Neuronal stem cell (in vitro differentiated cells): Measurements from ENCODE around the gene RBMS3.

Experiments
- DNase-seq: peaks from one replicate; pipeline ENCODE4 v3.0.0-alpha.2; 2013; ENCODE audit warnings: low spot score
- H2AFZ ChIP-seq: one replicate; pipeline ENCODE4 v1.6.1; 2013; ENCODE audit warnings: mild to moderate bottlenecking, low read length, inconsistent platforms
- H2AK5ac ChIP-seq: 2 replicates; pipeline ENCODE4 v1.6.1; 2013; ENCODE audit warnings: low read depth, mild to moderate bottlenecking, inconsistent platforms, low read length, moderate library complexity, mixed read lengths
- H2BK120ac ChIP-seq: 2 replicates; pipeline ENCODE4 v1.6.1; 2013; ENCODE audit warnings: low read depth, mild to moderate bottlenecking, inconsistent platforms, low read length, moderate library complexity, mixed read lengths
- H2BK12ac ChIP-seq: one replicate; pipeline ENCODE4 v1.6.1; 2013; ENCODE audit warnings: low read length, inconsistent platforms
- H2BK15ac ChIP-seq: 2 replicates; pipeline ENCODE4 v1.6.1; 2013; ENCODE audit warnings: mild to moderate bottlenecking, low read length, inconsistent platforms, mixed read lengths
- H2BK5ac ChIP-seq: one replicate; pipeline ENCODE4 v1.6.1; 2013; ENCODE audit warnings: inconsistent platforms, mild to moderate bottlenecking, low read length, moderate library complexity
- H3K14ac ChIP-seq: one replicate; pipeline ENCODE4 v1.6.1; 2013; ENCODE audit warnings: low read length, inconsistent platforms
- H3K18ac ChIP-seq: 2 replicates; pipeline ENCODE4 v1.6.1; 2013; ENCODE audit warnings: low read length, inconsistent platforms
- H3K23ac ChIP-seq: 2 replicates; pipeline ENCODE4 v1.6.1; 2013; ENCODE audit warnings: low read depth, mild to moderate bottlenecking, mixed read lengths, low read length, inconsistent platforms; ENCODE audit not compliant: poor library complexity
- H3K27ac ChIP-seq: replicated peaks from 3 replicates; pipeline ENCODE4 v1.5.1; 2013; ENCODE audit warnings: low read length, inconsistent platforms
- H3K27me3 ChIP-seq, 3 experiments: 2 replicates each; pipeline ENCODE4 v1.6.1; 2013; ENCODE audit warnings: low read length in 3 of 3, mild to moderate bottlenecking in 2 of 3, inconsistent platforms in 1 of 3, low read depth in 1 of 3, mixed read lengths in 1 of 3, moderate library complexity in 1 of 3; ENCODE audit not compliant: control insufficient read depth in 3 of 3, insufficient read depth in 3 of 3
- H3K36me3 ChIP-seq, 2 donors: replicated peaks in 1 of 2; 2 replicates each; pipeline ENCODE4 v1.6.1; 2013; ENCODE audit warnings: low read length in 2 of 2; ENCODE audit not compliant: control insufficient read depth in 2 of 2, insufficient read depth in 2 of 2
- H3K4ac ChIP-seq: 2 replicates; pipeline ENCODE4 v1.6.1; 2013; ENCODE audit warnings: inconsistent platforms, mild to moderate bottlenecking, low read length, moderate library complexity
- H3K4me1 ChIP-seq, 2 donors: 1 replicate in 1 of 2; 2 replicates in 1 of 2; pipeline ENCODE4 v1.6.1; 2013; ENCODE audit warnings: low read length in 2 of 2, low read depth in 1 of 2; ENCODE audit not compliant: control insufficient read depth in 2 of 2, insufficient read depth in 1 of 2
- H3K4me2 ChIP-seq: one replicate; pipeline ENCODE4 v1.6.1; 2013; ENCODE audit warnings: mild to moderate bottlenecking, low read length, inconsistent platforms; ENCODE audit not compliant: insufficient read depth, poor library complexity, severe bottlenecking
- H3K4me3 ChIP-seq, 2 donors: 2 replicates each; pipeline ENCODE4 v1.5.1; 2013; ENCODE audit warnings: low read length in 2 of 2, mild to moderate bottlenecking in 2 of 2, inconsistent platforms in 1 of 2, moderate library complexity in 1 of 2
- H3K79me1 ChIP-seq: one replicate; pipeline ENCODE4 v1.6.1; 2013; ENCODE audit warnings: low read depth, mild to moderate bottlenecking, inconsistent platforms, low read length, moderate library complexity
- H3K9ac ChIP-seq: one replicate; pipeline ENCODE4 v1.6.1; 2013; ENCODE audit warnings: mild to moderate bottlenecking, low read depth, low read length, inconsistent platforms; ENCODE audit not compliant: poor library complexity
- H3K9me3 ChIP-seq, 2 donors: replicated peaks in 1 of 2; 2 replicates each; pipeline versions ENCODE3 to v1.6.1; 2013; ENCODE audit warnings: low read length in 2 of 2, mild to moderate bottlenecking in 2 of 2, inconsistent platforms in 1 of 2, low read depth in 1 of 2, mixed read lengths in 1 of 2, moderate library complexity in 1 of 2; ENCODE audit not compliant: control insufficient read depth in 2 of 2, insufficient read depth in 1 of 2
- H4K8ac ChIP-seq: one replicate; pipeline ENCODE4 v1.6.1; 2013; ENCODE audit warnings: low read depth, mild to moderate bottlenecking, inconsistent platforms, low read length, moderate library complexity
- H4K91ac ChIP-seq: one replicate; pipeline ENCODE4 v1.6.1; 2013; ENCODE audit warnings: low read length, low read depth, mild to moderate bottlenecking, inconsistent platforms; ENCODE audit not compliant: poor library complexity
- WGBS, 2 donors: extraction: QIAGEN DNeasy Blood & Tissue Kit; methylation state at CpG; one replicate each; pipeline ENCODE4 v1.1.7; 2013; ENCODE audit warnings: missing lambda C conversion rate in 2 of 2, mixed read lengths in 1 of 2; ENCODE audit not compliant: insufficient read length in 2 of 2, insufficient replicate concordance in 1 of 2; ENCODE audit errors: extremely low coverage in 2 of 2; 5-methylcytosine and 5-hydroxymethylcytosine counted together

The RBMS3 gene

DNA sequence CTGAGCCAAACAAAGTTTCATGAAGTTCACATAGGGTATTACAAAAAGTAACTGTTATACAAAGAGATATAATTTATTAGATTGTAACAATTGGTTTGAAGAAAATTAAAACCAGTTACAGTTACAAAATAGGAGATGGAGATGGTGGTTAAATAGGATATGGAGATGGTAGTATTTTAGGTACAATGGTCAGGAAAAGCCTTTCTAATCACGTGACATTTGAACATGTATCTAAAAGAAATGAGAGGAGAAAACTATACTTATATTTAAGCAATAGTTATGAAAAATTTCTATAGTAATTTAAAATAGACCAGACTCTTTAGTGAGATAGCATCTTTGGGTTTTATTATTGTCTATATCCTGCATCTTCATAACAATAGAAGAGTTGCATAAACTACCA lies 312.9 kb downstream of the RBMS3 start:
- Histone ChIP-seq H3K9ac (no peak overlapping the region), H3K23ac (no peak overlapping the region), H2AFZ (no peak overlapping the region), H2AK5ac (no peak overlapping the region), H3K4ac (no peak overlapping the region), H3K18ac (no peak overlapping the region), H3K9me3 (no peaks in the 10 kb centered on the region), H3K4me2 (no peak overlapping the region), H3K4me3 (no peak overlapping the region), H3K27me3 (no peaks in the 10 kb centered on the region), H3K14ac (no peak overlapping the region), H2BK15ac (no peak overlapping the region), H3K4me1 (no peaks in the 10 kb centered on the region), H4K91ac (no peak overlapping the region), H2BK5ac (no peak overlapping the region), H3K36me3 (no peaks in the 10 kb centered on the region), H3K27ac (no peak overlapping the region), H2BK12ac (no peak overlapping the region), H4K8ac (no peak overlapping the region), H2BK120ac (no peak overlapping the region), H3K79me1 (no peaks in the 10 kb centered on the region)
- no CpG with 5 or more reads among the region's 1 CpG for WGBS, 2 donors
- DNase-seq, result no peak

DNA sequence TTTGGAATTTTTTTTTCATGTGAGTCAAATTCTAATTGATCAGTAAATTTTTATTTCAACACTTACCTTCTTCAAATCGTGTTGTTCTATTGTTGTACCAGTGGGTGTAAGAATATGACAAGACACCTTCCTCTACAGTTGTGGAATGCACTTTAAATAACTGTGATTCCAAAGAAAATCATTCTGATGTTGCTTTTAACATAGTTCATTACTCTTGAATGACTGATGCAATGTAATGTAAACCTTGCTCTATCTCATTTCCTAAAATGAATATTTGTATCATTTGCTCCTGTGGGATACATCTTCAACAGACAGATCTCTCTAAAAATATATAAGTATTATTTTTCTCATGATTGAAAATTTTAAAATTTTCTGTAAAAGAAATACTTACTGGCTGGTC lies 313.4 kb downstream of the RBMS3 start:
- Histone ChIP-seq H4K91ac (no peak overlapping the region), H4K8ac (no peak overlapping the region), H3K9ac (no peak overlapping the region), H3K14ac (no peak overlapping the region), H3K27me3 (no peaks in the 10 kb centered on the region), H3K36me3 (no peaks in the 10 kb centered on the region), H3K4me2 (no peak overlapping the region), H3K4me3 (no peak overlapping the region), H3K27ac (no peak overlapping the region), H3K79me1 (no peaks in the 10 kb centered on the region), H3K23ac (no peak overlapping the region), H3K9me3 (no peaks in the 10 kb centered on the region), H3K4ac (no peak overlapping the region), H2BK15ac (no peak overlapping the region), H2BK120ac (no peak overlapping the region), H2BK5ac (no peak overlapping the region), H2AFZ (no peak overlapping the region), H3K4me1 (no peaks in the 10 kb centered on the region), H2BK12ac (no peak overlapping the region), H3K18ac (no peak overlapping the region), H2AK5ac (no peak overlapping the region)
- DNase-seq, result no peak
- no CpG with 5 or more reads among the region's 1 CpG for WGBS, 2 donors

DNA sequence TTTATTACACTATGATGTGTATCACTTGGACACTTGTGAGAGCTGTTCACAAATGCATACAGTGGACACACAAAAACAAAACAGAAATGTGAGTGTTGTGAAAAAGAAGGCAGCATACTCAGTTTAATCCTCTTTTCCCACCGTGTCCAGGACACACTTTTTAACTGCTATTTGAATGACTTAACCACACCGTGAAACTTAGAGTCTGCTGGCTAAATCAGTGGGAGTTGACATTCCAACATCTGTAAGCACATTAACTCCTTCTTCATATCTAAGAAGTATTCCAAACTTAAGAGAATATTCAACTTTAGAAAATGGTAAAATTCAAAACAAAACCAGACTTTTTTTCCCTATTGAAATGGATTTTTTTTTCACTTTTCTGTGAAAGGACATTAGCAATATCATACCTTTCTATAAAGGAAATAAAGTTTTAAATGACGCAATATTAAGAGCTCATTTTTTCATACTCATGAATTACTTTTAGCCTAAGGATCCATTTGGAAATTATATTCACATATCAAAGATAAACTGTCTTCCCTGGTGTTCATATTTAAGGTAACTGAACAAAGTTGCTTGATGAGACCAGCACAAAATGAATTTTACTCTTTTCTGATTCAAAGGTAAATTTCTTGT lies 316.6 kb downstream of the RBMS3 start:
- H3K4me2 ChIP-seq, result no peak overlapping the region
- DNase-seq, result no peak

DNA sequence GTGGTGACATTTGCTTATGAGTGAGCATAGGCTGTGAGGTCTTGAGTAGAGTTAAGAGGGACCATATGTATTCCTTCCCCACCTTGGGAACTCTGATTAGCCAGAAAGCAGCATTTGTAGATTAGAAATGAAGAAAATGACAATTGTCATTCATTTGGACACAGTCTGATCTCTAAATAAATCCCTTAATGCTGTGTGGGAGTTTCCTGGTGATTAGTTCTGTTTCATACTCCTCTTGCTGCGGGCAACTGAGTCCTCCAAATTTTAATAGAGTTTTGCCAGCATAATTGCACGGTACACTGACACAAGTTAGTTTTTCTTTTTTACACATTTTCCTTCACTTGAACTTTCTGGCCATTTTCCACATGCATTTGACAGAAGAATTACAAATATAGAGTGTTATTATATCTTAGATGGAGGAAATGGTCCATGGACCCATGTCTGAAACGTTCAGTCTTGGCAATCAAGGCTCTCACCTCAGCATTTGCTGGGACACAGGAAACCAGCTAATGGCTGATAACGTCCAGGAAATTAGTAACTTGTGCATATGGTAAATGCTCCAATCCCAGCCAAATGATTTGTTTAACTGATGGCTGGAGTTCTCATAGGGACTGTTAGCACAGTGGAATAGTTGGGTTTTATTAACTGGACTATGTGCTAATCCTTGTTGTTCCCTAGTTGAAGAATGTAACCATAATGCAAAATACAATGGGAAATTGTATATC lies 321.2 kb downstream of the RBMS3 start:
- no peak overlapping the region for H3K4me2 ChIP-seq
- H2BK5ac ChIP-seq, result no peak overlapping the region
- H3K9me3 ChIP-seq, result no peaks in the 10 kb centered on the region
- H3K9ac ChIP-seq, result no peak overlapping the region
- no peak overlapping the region for H2AFZ ChIP-seq
- no peak overlapping the region for H3K14ac ChIP-seq
- H3K36me3 ChIP-seq, result no peaks in the 10 kb centered on the region
- no peak overlapping the region for H3K27ac ChIP-seq
- no peaks in the 10 kb centered on the region for H3K27me3 ChIP-seq
- no peak overlapping the region for H2BK12ac ChIP-seq
- no peak overlapping the region for H4K8ac ChIP-seq
- DNase-seq, result no peak
- no peak overlapping the region for H2BK15ac ChIP-seq
- no peak overlapping the region for H3K23ac ChIP-seq
- H4K91ac ChIP-seq, result no peak overlapping the region
- H3K4me3 ChIP-seq, result no peak overlapping the region
- no CpG with 5 or more reads among the region's 4 CpGs for WGBS, 2 donors
- no peak overlapping the region for H2BK120ac ChIP-seq
- H3K4me1 ChIP-seq, result no peaks in the 10 kb centered on the region
- no peak overlapping the region for H2AK5ac ChIP-seq
- H3K18ac ChIP-seq, result no peak overlapping the region
- H3K4ac ChIP-seq, result no peak overlapping the region
- H3K79me1 ChIP-seq, result no peaks in the 10 kb centered on the region

More for the DNA sequence above, 316.6 kb downstream of the RBMS3 start:
- Histone ChIP-seq H3K9me3 (no peaks in the 10 kb centered on the region), H3K14ac (no peak overlapping the region), H2AFZ (no peak overlapping the region), H3K36me3 (no peaks in the 10 kb centered on the region), H3K18ac (no peak overlapping the region), H2BK5ac (no peak overlapping the region), H3K23ac (no peak overlapping the region), H4K8ac (no peak overlapping the region), H2AK5ac (no peak overlapping the region), H2BK12ac (no peak overlapping the region), H4K91ac (no peak overlapping the region), H3K9ac (no peak overlapping the region), H3K4me3 (no peak overlapping the region), H3K27me3 (no peaks in the 10 kb centered on the region), H3K4ac (no peak overlapping the region), H3K4me1 (no peaks in the 10 kb centered on the region), H2BK15ac (no peak overlapping the region), H3K27ac (no peak overlapping the region), H2BK120ac (no peak overlapping the region), H3K79me1 (no peaks in the 10 kb centered on the region)
- WGBS, 2 donors, result no CpG with 5 or more reads among the region's 3 CpGs
